ENCODE data around the gene SALL4. TPM values are rescaled to one million over a fixed set of nuclear protein-coding genes. Genes with fewer than 3 reads are reported as not detected.
"Not testable (repeated sequence)": the region's sequence is repeated elsewhere in the genome, so short reads cannot be mapped to it uniquely, and the experiment has no call there.

The SALL4 gene
- polyA plus RNA-seq, 1 experiment: 0.46 TPM

DNA sequence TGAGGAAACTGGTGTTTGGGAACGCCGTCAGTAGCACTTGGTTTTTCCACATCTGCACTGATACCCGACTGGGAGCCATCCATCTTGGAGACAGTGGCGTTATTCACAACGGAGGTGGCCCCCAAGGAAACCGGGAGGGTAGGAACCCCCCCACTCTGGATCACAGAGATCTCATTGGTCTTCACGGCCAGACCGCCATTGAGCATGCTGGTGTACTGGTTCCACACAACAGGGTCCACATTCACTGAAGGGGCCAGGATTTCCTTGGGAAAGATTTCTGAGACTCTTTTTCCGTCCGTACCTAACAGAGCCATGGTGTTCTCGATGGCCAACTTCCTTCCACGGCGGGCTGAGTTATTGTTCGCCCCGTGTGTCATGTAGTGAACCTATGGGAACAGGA, 18.0 kb downstream of the SALL4 start:
- CTCF ChIA-PET: interaction anchor here (1.8 kb wide), 1 partner anchor 16 kb away, joined by 5 read pairs; no protein-coding TSS in a partner anchor
- POLR2A ChIA-PET: no interaction called here

DNA sequence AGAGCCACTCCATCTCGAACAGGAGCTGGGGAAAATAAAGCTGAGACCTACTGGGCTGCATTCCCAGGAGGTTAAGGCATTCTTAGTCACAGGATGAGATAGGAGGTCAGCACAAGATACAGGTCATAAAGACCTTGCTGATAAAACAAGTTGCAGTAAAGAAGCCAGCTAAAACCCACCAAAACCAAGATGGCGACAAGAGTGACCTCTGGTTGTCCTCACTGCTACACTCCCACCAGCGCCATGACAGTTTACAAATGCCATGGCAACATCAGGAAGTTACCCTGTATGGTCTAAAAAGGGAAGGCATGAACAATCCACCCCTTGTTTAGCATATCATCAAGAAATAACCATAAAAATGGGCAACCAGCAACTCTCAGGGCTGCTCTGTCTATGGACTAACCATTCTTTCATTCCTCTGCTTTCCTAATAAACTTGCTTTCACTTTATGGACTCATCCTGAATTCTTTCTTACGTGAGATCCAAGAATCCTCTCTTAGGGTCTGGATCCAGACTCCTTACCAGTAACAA, 24.0 kb downstream of the SALL4 start:
- H3K9me3 ChIP-seq (ENCODE audit: control insufficient read depth, insufficient read depth, low read length); DNase-seq (ENCODE audit: low read depth, low spot score); POLR2A ChIA-PET; H3K27ac ChIP-seq (ENCODE audit: low read depth, low read length); H3K4me3 ChIP-seq (ENCODE audit: low read depth, low read length); H3K27me3 ChIP-seq (ENCODE audit: control insufficient read depth, insufficient read depth, low read length): not testable (repeated sequence)
- CTCF ChIA-PET: interaction anchor here (4.7 kb wide), 1 partner anchor 21 kb away, joined by 14 read pairs; no protein-coding TSS in a partner anchor

More for the DNA sequence above, 18.0 kb downstream of the SALL4 start:
- TF ChIP-seq, protein P1, sequence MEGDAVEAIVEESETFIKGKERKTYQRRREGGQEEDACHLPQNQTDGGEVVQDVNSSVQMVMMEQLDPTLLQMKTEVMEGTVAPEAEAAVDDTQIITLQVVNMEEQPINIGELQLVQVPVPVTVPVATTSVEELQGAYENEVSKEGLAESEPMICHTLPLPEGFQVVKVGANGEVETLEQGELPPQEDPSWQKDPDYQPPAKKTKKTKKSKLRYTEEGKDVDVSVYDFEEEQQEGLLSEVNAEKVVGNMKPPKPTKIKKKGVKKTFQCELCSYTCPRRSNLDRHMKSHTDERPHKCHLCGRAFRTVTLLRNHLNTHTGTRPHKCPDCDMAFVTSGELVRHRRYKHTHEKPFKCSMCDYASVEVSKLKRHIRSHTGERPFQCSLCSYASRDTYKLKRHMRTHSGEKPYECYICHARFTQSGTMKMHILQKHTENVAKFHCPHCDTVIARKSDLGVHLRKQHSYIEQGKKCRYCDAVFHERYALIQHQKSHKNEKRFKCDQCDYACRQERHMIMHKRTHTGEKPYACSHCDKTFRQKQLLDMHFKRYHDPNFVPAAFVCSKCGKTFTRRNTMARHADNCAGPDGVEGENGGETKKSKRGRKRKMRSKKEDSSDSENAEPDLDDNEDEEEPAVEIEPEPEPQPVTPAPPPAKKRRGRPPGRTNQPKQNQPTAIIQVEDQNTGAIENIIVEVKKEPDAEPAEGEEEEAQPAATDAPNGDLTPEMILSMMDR (IDR thresholded peaks at IDR 0.05; ENCODE audit: low read depth, low read length): no peak
- Histone ChIP-seq H3K27ac (ENCODE audit: low read depth, low read length) (no peak overlapping the region), H3K4me3 (ENCODE audit: low read depth, low read length) (no peak overlapping the region), H3K9me3 (ENCODE audit: control insufficient read depth, insufficient read depth, low read length) (peaks cover 2% of the 10 kb centered on the region), H3K27me3 (ENCODE audit: control insufficient read depth, insufficient read depth, low read length) (no peaks in the 10 kb centered on the region)
- DNase-seq (ENCODE audit: low read depth, low spot score): no peak

DNA sequence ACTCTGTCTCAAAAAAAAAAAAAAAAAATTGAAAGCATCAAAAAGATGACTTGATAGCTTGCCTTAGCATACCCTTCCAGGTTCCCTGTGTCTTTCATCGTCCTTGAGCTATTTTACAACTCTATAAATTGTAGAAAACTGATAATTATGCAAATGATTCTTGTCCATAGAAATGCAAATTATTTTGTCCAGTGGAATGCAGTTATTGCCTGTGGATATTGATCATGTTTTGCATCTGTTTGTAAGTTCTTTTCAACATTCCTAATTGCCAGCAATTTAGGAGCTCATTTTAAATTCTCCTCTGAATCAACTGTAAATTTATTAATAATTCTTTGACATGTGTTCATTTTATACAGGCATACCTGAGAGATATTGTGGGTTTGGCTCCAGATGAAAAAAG, 27.1 kb downstream of the SALL4 start:
- POLR2A ChIA-PET: no interaction called here
- Histone ChIP-seq H3K27ac (ENCODE audit: low read depth, low read length) (no peak overlapping the region), H3K27me3 (ENCODE audit: control insufficient read depth, insufficient read depth, low read length) (no peaks in the 10 kb centered on the region), H3K4me3 (ENCODE audit: low read depth, low read length) (no peak overlapping the region), H3K9me3 (ENCODE audit: control insufficient read depth, insufficient read depth, low read length) (peaks cover 9% of the 10 kb centered on the region)
- CTCF ChIA-PET: interaction anchor here (0.6 to 4.1 kb wide), 3 partner anchors 12 to 74 kb away, joined by 3 to 24 read pairs (median 6); no protein-coding TSS in a partner anchor
- TF ChIP-seq, protein P1 (IDR thresholded peaks at IDR 0.05; ENCODE audit: low read depth, low read length): no peak
- DNase-seq (ENCODE audit: low read depth, low spot score): no peak

DNA sequence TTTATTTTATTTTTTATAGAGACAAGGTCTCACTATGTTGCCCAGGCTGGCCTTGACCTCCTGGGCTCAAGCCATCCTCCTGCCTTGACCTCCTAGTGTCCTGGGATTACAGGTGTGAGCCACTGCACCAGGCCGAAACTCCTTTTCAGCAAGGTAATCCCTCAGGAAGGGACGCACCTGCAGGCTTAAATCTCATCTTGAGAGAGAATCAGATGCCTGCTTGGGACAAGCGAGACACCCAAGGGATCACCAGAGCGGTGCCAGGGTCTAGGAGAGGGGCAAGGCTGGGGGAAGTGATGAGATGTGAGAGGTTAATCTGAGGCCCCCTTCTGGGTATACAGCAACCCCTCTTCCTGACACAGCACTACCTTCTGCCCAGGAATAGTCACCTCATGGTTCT, 30.1 kb downstream of the SALL4 start:
- TF ChIP-seq, protein P1 (IDR thresholded peaks at IDR 0.05; ENCODE audit: low read depth, low read length): no peak
- DNase-seq (ENCODE audit: low read depth, low spot score): no peak
- POLR2A ChIA-PET: no interaction called here
- Histone ChIP-seq H3K4me3 (ENCODE audit: low read depth, low read length) (no peak overlapping the region), H3K9me3 (ENCODE audit: control insufficient read depth, insufficient read depth, low read length) (no peaks in the 10 kb centered on the region; the same call in 1 of the 2 replicates), H3K27me3 (ENCODE audit: control insufficient read depth, insufficient read depth, low read length) (no peaks in the 10 kb centered on the region), H3K27ac (ENCODE audit: low read depth, low read length) (no peak overlapping the region)
- CTCF ChIA-PET: no interaction called here

DNA sequence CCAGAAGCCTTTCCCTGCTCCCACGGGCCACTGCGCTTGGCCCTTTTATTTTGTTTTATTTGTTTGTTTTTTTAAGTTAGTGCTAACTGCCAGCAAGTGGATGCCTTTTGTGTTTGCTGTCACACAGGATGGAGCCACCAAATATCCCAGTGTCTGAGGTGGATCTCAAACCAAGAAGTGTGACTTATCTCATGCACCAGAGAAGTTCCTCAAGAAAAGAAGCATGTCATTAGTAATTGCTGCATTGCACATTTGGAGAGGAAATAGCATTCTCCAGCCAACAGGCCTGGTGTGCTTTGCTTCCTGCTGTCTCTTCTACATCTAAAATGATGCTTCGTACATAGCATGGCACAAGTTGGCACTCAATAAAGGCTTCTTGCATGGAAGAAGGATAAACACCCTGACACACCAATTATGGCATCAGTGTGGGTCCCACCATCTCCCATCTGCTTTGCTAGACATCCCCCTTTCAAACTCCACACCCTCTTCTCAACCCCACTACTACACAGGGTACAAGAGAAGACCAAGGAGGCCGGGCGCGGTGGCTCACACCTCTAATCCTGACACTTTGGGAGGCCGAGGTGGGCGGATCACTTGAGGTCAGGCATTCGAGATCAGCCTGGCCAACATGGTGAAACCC, 32.2 kb downstream of the SALL4 start:
- no peaks in the 10 kb centered on the region for H3K9me3 ChIP-seq (ENCODE audit: control insufficient read depth, insufficient read depth, low read length)
- H3K27ac ChIP-seq (ENCODE audit: low read depth, low read length): no peak overlapping the region
- H3K4me3 ChIP-seq (ENCODE audit: low read depth, low read length): no peak overlapping the region
- TF ChIP-seq, protein P1 (IDR thresholded peaks at IDR 0.05; ENCODE audit: low read depth, low read length): no peak
- DNase-seq (ENCODE audit: low read depth, low spot score): no peak
- CTCF ChIA-PET: no interaction called here
- POLR2A ChIA-PET: interaction anchor here (0.8 kb wide), 1 partner anchor 27 kb away, joined by 5 read pairs; no protein-coding TSS in a partner anchor
- H3K27me3 ChIP-seq (ENCODE audit: control insufficient read depth, insufficient read depth, low read length): no peaks in the 10 kb centered on the region

Measured in AG04450 (cell line).